ENCODE measurements around the gene BOK. TPM values are rescaled to one million over a fixed set of nuclear protein-coding genes. Genes with fewer than 3 reads are reported as not detected.

BOK gene
- total RNA-seq, 2 experiments from 2014 or later: not detected

DNA sequence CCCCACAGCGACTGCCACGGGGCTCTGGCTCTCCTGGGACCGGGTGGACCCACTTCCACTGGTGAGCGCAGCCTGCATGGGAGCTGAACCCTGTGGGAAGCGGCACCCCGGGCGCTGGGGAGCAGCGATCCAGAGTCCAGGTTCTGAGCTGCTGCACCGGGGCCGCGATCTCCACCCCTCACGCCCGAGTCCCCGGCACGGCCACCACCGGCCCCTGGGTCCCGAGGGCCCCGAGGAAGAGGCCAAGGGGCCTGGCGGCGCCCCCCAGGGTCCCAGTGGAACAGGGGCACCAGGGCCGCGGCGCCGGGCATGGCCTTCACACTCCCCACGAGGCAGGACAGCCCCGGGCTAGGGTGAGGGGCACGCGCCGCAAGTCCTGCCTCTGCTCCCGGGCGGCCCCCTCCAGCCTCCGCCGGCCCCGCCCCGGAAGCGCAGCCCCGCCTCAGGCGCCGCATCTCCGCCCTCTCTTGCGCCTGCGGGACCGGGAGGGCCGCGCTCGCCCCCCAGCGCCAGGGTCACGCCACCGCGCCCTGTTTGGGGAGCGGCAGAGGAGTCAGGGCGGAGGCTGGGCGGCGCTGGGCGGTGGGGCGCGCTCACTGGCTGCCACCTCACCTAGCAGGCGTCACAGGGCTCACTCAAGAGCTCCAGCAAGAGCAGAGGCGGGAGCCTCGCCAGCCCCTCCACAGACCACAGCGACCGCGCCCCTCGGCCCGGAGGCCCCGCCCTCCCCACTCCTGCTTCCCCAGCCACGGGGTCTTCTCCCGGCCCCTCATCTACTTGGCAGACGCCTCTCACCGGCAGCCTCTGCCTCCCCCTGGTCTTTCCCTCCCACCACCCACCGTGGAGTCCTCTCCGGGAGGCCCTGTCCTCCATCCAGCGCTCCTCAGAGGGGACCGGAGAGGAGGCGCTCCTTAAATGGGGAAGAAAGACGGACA is 51.6 kb downstream of the BOK start:
- peaks cover 26% of the 10 kb centered on the region for H3K4me1 Mint-ChIP-seq
- H3K36me3 Mint-ChIP-seq (ENCODE audit: low read depth): peaks cover 4% of the 10 kb centered on the region
- POLR2A ChIA-PET: no interaction called here
- H3K27me3 Mint-ChIP-seq: no peaks in the 10 kb centered on the region
- no peaks in the 10 kb centered on the region for H3K9me3 Mint-ChIP-seq
- H3K4me3 Mint-ChIP-seq: peak overlapping the region; percentile 62
- CTCF ChIA-PET: interaction anchor here (0.6 to 1.0 kb wide), 5 partner anchors 11 to 858 kb away, joined by 3 to 4 read pairs (median 4); partner anchors contain the start of gene ATG4B
- peak overlapping the region; percentile 87 for H3K27ac Mint-ChIP-seq
- DNase-seq: peak; percentile 92

DNA sequence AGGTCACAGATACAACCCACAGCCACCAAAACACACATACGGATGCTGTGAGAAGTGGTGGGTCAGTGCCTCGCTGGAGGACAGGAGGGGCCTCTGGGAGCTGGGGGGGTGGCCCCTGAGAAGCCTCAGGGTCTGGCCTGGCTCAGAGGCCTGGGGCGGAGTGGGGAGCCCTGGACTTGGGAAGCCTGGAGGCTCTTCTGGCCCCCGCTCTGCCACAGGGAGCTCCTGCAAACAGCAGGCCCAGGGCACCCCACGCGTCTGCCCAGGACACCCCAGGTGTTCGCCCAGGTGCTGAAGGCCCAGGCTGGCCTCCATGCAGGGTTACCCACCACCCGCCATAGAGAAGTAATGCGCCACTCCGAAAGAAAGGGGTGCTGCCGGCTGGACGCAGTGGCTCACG is 52.5 kb downstream of the BOK start:
- H3K9me3 Mint-ChIP-seq: no peaks in the 10 kb centered on the region
- H3K27me3 Mint-ChIP-seq: no peaks in the 10 kb centered on the region
- peaks cover 5% of the 10 kb centered on the region for H3K36me3 Mint-ChIP-seq (ENCODE audit: low read depth)
- H3K4me3 Mint-ChIP-seq: peak overlapping the region; percentile 62
- POLR2A ChIA-PET: no interaction called here
- CTCF ChIA-PET: interaction anchor here (0.9 kb wide), 1 partner anchor 267 kb away, joined by 3 read pairs; no protein-coding TSS in a partner anchor
- DNase-seq: no peak
- peak overlapping the region; percentile 87 for H3K27ac Mint-ChIP-seq
- H3K4me1 Mint-ChIP-seq: peaks cover 35% of the 10 kb centered on the region

DNA sequence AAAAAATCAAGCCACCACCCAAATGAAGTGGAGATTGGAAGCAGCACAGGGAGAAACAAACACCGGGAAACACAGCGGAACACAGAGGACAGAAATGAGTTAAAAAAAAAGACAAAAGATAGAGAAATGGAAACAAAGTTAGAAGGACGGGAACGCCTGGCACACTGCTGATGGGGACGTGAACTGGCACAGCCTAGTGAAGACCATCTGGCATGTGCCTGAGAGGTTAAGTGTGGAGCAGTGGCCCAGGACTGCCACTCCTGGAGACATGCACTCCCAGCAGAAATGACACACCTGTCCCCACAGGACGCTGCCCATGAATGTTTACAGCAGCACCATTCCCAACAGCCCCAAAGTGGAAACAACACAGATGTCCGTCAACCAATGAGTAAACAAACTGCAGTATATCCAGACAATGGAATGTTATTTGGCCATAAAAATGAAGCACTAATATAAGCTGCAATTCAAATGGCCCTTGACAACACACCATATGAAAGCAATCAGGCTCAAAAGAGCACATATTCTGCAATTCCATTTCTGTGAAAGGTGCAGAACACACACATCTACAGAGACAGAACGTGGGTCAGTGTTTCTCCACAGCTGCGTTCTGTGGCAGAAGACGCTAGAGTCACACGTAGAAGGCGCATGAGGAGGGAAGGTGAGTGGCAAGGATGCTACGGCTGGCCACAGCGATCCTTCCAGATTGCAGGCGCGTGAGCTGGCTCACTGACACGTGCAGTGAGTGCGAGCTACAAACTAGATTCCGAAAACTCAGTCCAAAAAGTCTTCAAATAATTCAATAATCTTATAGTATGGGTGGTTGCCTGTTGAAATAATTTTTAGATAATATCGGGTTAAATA is 53.8 kb downstream of the BOK start:
- Mint-ChIP-seq H3K27me3 (no peaks in the 10 kb centered on the region), H3K36me3 (ENCODE audit: low read depth) (peaks cover 7% of the 10 kb centered on the region), H3K4me3 (no peak overlapping the region), H3K4me1 (peaks cover 47% of the 10 kb centered on the region), H3K9me3 (no peaks in the 10 kb centered on the region), H3K27ac (peak overlapping the region; percentile 52)
- CTCF ChIA-PET: interaction anchor here (0.6 kb wide), 1 partner anchor 508 kb away, joined by 6 read pairs; no protein-coding TSS in a partner anchor
- no peak for DNase-seq
- POLR2A ChIA-PET: interaction anchor here (0.5 kb wide), 1 partner anchor 12 kb away, joined by 3 read pairs; no protein-coding TSS in a partner anchor

DNA sequence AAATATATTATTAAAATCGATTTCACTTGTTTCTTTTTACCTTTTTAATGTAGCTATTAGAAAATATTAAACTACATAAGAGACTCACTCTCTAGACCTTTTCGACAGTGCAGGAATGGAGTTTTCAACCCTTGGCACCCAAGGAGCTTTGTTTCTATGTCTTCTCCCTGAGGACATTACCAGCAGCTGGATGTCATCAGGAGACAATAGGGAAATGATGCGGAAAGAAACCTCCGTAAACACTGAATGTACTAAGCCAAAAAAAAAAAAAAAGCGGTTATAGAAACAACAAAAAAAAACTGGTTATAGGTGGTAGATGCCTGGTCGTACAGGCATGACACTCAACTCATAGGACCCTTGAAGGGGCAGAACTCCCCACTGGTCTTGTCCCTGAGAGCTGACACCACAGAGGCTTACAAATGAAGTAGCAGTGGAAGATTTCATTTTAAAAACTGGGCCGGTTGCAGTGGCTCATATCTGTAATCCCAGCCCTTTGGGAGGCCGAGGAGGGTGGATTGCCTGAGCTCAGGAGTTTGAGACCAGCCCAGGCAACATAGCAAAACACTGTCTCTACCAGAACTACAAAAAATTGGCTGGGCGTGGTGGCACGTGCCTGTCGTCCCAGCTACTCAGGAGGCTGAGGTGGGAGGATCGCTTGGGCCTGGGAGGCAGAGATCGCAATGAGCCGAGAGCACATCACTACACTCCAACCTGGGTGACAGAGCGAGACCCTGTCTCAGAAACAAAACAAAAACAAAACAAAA is 54.7 kb downstream of the BOK start:
- H3K36me3 Mint-ChIP-seq (ENCODE audit: low read depth): peaks cover 7% of the 10 kb centered on the region
- H3K27me3 Mint-ChIP-seq: no peaks in the 10 kb centered on the region
- no peak overlapping the region for H3K27ac Mint-ChIP-seq
- ChIA-PET POLR2A (interaction anchor here (0.5 kb wide), 1 partner anchor 11 kb away, joined by 3 read pairs; no protein-coding TSS in a partner anchor), CTCF (interaction anchor here (0.6 to 0.9 kb wide), 2 partner anchors 15 to 17 kb away, joined by 3 read pairs; no protein-coding TSS in a partner anchor)
- H3K9me3 Mint-ChIP-seq: no peaks in the 10 kb centered on the region
- no peak overlapping the region for H3K4me3 Mint-ChIP-seq
- peaks cover 55% of the 10 kb centered on the region for H3K4me1 Mint-ChIP-seq
- DNase-seq: no peak

DNA sequence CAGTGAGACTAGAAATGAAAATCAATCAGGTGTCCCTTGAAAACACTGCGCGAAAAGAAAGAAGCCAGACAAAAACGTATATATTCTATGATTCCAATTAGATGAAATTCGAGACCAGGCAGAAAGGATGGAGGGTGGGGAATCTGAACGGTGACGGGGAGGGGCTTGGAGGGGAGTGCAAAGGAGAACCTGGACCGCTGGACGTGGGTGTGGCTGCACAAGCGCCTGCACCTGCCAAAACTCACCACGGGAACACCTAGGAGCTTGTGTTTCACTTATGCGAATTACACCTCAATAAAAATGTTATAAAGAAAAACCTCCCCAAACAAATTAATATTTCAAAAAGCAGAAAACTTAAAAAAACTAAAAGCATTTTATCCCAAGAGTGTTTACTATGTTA is 56.5 kb downstream of the BOK start:
- Mint-ChIP-seq H3K27me3 (no peaks in the 10 kb centered on the region), H3K9me3 (no peaks in the 10 kb centered on the region), H3K4me1 (peaks cover 55% of the 10 kb centered on the region), H3K36me3 (ENCODE audit: low read depth) (peaks cover 9% of the 10 kb centered on the region), H3K4me3 (no peak overlapping the region), H3K27ac (peak overlapping the region; percentile 51)
- CTCF ChIA-PET: interaction anchor here (0.6 to 1.0 kb wide), 2 partner anchors 536 to 569 kb away, joined by 3 to 8 read pairs; no protein-coding TSS in a partner anchor
- DNase-seq: no peak
- POLR2A ChIA-PET: no interaction called here

DNA sequence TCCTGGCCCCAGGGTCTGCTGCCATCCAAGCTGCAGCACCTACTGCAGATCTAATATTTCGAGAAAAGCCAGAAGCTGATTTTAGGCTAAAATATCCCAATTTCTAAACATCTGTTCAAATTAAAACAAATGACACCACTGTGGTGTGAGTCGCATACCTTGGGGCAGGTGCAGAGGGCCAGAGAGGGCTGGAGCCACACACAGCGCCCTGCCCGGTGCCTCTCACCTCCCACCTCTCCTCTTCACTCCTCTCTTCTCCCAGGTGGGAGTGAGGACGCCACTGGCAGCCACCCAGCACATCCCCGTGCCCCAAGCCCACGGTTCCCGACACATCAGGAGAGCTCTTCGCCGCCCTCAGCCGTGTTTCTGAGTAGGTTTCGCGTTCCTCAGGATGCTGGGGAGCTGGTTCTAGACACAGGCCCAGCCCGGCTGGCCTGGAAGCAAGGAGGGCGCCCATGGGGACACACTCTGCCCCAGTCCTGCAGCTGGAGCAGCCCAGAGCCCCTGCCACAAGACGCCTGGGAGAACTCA is 57.0 kb downstream of the BOK start:
- ChIA-PET POLR2A (no interaction called here), CTCF (interaction anchor here (0.6 to 1.0 kb wide), 3 partner anchors 22 to 570 kb away, joined by 3 to 8 read pairs (median 3); partner anchors contain the start of gene ATG4B)
- peak overlapping the region; percentile 70 for H3K4me3 Mint-ChIP-seq

DNA sequence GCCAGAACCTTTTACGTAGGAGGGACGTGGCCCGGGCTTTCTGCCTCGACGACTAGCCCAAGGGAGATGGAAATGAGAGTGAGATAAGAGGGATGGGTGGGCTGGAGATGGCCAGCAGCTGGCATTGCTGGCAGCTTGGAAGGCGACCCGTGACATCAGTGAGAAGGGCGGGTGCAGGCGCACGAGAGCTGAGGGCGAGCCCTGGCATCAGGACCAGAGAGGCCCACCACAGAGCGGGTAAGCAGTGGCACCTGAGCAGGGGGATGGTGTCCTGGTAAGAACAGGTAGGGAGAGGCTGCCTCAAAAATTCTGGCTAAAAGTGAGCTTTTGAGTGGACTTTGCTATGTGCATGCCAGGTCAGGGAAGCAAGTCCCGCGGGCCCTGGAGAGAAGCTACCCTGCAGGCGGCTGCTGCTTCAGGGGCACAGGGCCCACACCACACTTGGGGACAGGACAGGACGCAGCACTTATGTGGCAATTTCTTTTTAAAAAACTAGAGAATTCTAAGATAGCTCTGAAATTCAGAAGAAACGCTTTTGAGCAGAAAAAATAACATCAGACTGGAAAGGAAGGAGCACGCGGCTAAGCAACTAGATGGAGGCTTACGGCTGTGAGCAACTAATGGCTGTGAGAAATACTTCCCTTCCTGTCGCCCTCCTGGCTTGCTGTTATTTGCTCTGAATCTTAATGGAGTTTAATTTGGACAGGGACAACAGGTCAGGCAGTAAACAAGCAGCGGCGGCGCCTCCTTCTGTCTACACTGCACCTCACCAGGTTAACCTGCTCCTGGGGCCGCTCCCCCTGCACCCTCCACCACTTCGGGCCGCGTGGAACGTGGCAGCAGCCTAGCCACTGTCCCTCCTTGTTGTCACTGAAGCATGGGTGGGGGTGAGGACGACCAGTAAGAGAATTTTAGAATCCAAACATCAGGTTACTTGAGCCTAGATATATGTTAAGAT is 57.9 kb downstream of the BOK start:
- DNase-seq: no peak
- POLR2A ChIA-PET: no interaction called here
- H3K4me3 Mint-ChIP-seq: peak overlapping the region; percentile 70
- no peaks in the 10 kb centered on the region for H3K9me3 Mint-ChIP-seq
- no peaks in the 10 kb centered on the region for H3K27me3 Mint-ChIP-seq
- peaks cover 52% of the 10 kb centered on the region for H3K4me1 Mint-ChIP-seq
- peaks cover 17% of the 10 kb centered on the region for H3K36me3 Mint-ChIP-seq (ENCODE audit: low read depth)
- peak overlapping the region; percentile 77 for H3K27ac Mint-ChIP-seq
- CTCF ChIA-PET: interaction anchor here (0.8 to 1.0 kb wide), 3 partner anchors 13 to 538 kb away, joined by 3 to 8 read pairs (median 4); partner anchors contain the start of gene ATG4B

More for the DNA sequence above, 57.0 kb downstream of the BOK start:
- Mint-ChIP-seq H3K27ac (peak overlapping the region; percentile 51), H3K27me3 (no peaks in the 10 kb centered on the region), H3K36me3 (ENCODE audit: low read depth) (peaks cover 12% of the 10 kb centered on the region), H3K4me1 (peaks cover 51% of the 10 kb centered on the region), H3K9me3 (no peaks in the 10 kb centered on the region)
- no peak for DNase-seq

DNA sequence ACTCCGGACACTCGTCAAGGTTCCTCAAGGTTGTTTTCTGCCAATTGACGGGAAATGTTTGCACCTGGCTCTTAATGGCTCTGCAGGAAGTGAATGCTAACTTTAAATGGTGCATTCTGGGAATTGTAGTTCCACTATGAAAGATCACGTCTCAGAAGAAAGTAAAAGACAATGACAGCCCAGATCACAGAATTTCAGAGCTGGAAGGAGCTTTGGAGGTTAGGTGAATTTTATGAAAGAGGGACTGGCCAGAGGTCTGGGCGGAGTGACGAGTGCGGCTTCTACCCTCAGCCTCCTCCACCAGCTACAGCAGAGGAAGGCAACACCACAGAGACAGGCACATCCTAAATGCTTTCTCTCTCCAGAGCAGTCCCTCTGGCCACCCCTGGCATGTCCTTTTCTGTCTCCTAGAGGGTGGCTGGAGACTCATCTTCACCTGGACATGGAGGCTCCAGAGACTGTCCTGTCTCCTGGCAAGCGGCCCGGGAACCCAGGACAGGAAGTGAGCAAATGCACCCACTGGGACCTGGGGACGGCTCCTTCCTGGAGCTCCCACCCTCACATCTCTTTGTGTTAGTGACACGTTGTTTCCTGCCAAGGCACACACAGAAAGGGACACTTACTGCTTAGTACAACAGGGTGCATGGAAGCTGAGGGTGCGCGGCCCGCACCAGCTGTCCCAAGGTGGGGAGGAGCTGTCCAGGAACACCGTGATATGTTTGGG is 59.0 kb downstream of the BOK start:
- ChIA-PET CTCF (interaction anchor here (1.0 to 1.4 kb wide), 3 partner anchors 17 to 147 kb away, joined by 3 read pairs; no protein-coding TSS in a partner anchor), POLR2A (no interaction called here)
- peaks cover 21% of the 10 kb centered on the region for H3K36me3 Mint-ChIP-seq (ENCODE audit: low read depth)
- H3K27ac Mint-ChIP-seq: peak overlapping the region; percentile 94
- peak; percentile 47 for DNase-seq
- H3K27me3 Mint-ChIP-seq: no peaks in the 10 kb centered on the region
- H3K9me3 Mint-ChIP-seq: no peaks in the 10 kb centered on the region
- peak overlapping the region; percentile 70 for H3K4me3 Mint-ChIP-seq
- peaks cover 54% of the 10 kb centered on the region for H3K4me1 Mint-ChIP-seq

DNA sequence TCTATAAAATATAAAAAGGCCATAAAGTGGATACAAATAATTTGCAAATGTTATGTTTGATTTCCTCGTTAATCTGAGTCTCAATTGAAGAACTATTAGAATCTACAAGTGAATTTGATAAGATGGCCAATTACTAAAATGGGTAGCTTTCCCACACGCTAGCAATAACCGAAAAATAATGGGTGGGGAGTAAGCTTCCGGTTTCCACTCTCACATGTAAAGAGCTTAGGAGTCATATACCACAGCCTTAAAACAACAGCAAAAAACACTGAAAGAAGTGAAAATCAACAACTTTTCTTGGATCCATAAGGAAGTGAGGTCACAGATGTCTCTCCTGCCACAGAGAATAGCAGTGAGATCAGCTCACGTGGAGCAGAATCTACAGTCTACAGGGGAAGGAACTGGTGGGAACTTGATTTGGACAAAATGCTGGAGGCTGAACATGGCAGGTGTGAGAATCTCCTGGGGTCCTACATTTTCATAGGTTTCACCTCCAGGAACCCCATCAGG is 59.8 kb downstream of the BOK start:
- Mint-ChIP-seq H3K4me3 (no peak overlapping the region), H3K27me3 (no peaks in the 10 kb centered on the region), H3K36me3 (ENCODE audit: low read depth) (peaks cover 21% of the 10 kb centered on the region), H3K27ac (peak overlapping the region; percentile 94), H3K9me3 (no peaks in the 10 kb centered on the region), H3K4me1 (peaks cover 54% of the 10 kb centered on the region)
- DNase-seq: no peak
- POLR2A ChIA-PET: no interaction called here
- CTCF ChIA-PET: interaction anchor here (1.0 to 1.4 kb wide), 3 partner anchors 16 to 146 kb away, joined by 3 read pairs; no protein-coding TSS in a partner anchor

DNA sequence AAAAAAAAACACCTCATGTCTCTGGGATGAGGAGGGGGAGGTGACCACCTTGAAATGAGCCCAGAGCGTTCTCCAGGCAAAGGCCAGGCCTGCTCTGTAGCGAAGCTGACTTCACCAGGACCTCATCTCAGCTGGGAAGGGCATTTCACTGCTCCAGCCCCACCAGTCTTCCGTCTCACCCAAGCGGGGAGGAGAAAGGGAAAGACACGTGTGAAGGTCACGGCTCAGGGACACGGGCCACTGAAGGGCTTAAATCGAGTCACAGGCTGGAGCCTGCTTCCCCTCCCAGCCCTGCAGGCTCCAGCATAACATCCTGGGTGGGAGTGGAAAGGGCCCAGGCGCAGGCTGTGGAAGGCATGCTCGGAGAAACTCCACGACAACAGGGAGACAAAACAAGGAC is 60.3 kb downstream of the BOK start:
- Mint-ChIP-seq H3K27ac (no peak overlapping the region), H3K4me1 (peaks cover 54% of the 10 kb centered on the region), H3K9me3 (no peaks in the 10 kb centered on the region), H3K36me3 (ENCODE audit: low read depth) (peaks cover 21% of the 10 kb centered on the region), H3K4me3 (no peak overlapping the region), H3K27me3 (no peaks in the 10 kb centered on the region)
- CTCF ChIA-PET: interaction anchor here (1.0 to 1.4 kb wide), 2 partner anchors 15 to 17 kb away, joined by 3 read pairs; no protein-coding TSS in a partner anchor
- no peak for DNase-seq
- POLR2A ChIA-PET: no interaction called here

All from activated CD4-positive, alpha-beta T cell treated with anti-CD3 and anti-CD28 coated beads, Interleukin-2, amount 10 ng/mL, durations not matched to agents 7 days and 5 days (primary cell).